Esophagus muscularis mucosa (tissue), 3 donors: Measurements from ENCODE around the gene PLP2.

Experiments used
- POLR2A ChIP-seq: fragments of 450-650 bp; IDR thresholded peaks from one replicate; pipeline ENCODE4 v1.6.1; 2017; ENCODE audit warnings: antibody characterized with exemption, moderate library complexity, mild to moderate bottlenecking, low read depth
- POLR2AphosphoS5 ChIP-seq, 2 donors: sonication (generic); formaldehyde crosslinking; IDR thresholded peaks; one replicate each; pipeline ENCODE4 v1.6.1; 2017; ENCODE audit warnings: antibody characterized with exemption in 2 of 2
- TF ChIP-seq, protein P1 (sequence below), 3 experiments: fragments of 200-600 bp in 2 of 3; fragments of 450-650 bp in 1 of 3; sonication (generic) in 2 of 3; IDR thresholded peaks; one replicate each; pipeline ENCODE4 v1.5.1; 2017 to 2019; ENCODE audit warnings: antibody characterized with exemption in 3 of 3, mild to moderate bottlenecking in 2 of 3, moderate library complexity in 1 of 3

DNA sequence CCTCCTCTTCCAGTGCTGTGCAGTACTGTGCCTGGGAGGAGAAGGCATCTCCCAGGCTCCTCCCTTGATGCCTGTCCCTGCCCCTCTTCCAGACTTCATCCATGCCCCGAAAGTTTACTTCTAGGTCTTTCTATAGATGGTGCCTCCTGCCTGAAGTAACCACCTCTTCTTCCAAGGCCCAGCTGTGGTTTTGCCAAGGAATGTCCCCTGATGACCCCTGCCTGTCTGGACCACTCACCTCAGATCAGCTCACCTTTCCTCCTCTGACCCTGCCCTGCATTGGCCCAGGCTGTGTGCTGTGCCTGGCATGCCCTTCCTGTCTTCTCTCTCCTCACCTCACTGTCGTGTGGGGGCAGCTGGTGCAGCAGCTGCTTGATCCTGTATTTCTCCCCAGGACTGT lies 7.7 kb downstream of the PLP2 start:
- TF ChIP-seq, protein P1, sequence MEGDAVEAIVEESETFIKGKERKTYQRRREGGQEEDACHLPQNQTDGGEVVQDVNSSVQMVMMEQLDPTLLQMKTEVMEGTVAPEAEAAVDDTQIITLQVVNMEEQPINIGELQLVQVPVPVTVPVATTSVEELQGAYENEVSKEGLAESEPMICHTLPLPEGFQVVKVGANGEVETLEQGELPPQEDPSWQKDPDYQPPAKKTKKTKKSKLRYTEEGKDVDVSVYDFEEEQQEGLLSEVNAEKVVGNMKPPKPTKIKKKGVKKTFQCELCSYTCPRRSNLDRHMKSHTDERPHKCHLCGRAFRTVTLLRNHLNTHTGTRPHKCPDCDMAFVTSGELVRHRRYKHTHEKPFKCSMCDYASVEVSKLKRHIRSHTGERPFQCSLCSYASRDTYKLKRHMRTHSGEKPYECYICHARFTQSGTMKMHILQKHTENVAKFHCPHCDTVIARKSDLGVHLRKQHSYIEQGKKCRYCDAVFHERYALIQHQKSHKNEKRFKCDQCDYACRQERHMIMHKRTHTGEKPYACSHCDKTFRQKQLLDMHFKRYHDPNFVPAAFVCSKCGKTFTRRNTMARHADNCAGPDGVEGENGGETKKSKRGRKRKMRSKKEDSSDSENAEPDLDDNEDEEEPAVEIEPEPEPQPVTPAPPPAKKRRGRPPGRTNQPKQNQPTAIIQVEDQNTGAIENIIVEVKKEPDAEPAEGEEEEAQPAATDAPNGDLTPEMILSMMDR (IDR thresholded peaks at IDR 0.05) = no peak
- TF ChIP-seq POLR2AphosphoS5 (IDR thresholded peaks at IDR 0.05) (no peak), POLR2A (no peak)
